A673 (cell line): ENCODE measurements around the gene ACSBG1. TPM values are rescaled to one million over a fixed set of nuclear protein-coding genes. Genes with fewer than 3 reads are reported as not detected.

Source experiments
- BruUV-seq: library from RNA; stranded (reverse); fragments of 400-500 nt; replicated peaks from 2 replicates; lab custom pipeline; 2021; lab: Mats Ljungman, UMichigan
- CTCF ChIA-PET: fragments of 300-600 bp; sonication (Branson Sonifier 250); formaldehyde crosslinking; loops from one replicate; lab custom pipeline; 2022; ENCODE audit warnings: antibody characterized with exemption; lab: Charles Lee
- POLR2A ChIA-PET: fragments of 300-600 bp; sonication (Branson Sonifier 250); formaldehyde crosslinking; loops from one replicate; lab custom pipeline; 2022; ENCODE audit warnings: antibody characterized with exemption; ENCODE audit not compliant: low non-redundant PET; lab: Charles Lee
- DNase-seq: peaks from one replicate; pipeline ENCODE4 v3.0.0-alpha.2; 2015; ENCODE audit warnings: low spot score
- H3K27ac ChIP-seq: fragments of 200-600 bp; sonication (generic); 2 replicates; pipeline ENCODE4 v1.5.1; 2016; ENCODE audit warnings: mixed run types, low read depth, mild to moderate bottlenecking, mixed read lengths, antibody characterized with exemption, low read length; ENCODE audit not compliant: poor library complexity, severe bottlenecking
- H3K27me3 ChIP-seq: fragments of 200-600 bp; sonication (generic); replicated peaks from 2 replicates; pipeline ENCODE4 v1.6.1; 2017; ENCODE audit warnings: mixed run types, low read depth, mild to moderate bottlenecking, mixed read lengths, antibody characterized with exemption, low read length; ENCODE audit not compliant: insufficient read depth, poor library complexity
- H3K36me3 ChIP-seq: fragments of 200-600 bp; sonication (generic); 2 replicates; pipeline ENCODE4 v1.6.1; 2016; ENCODE audit warnings: mixed run types, mild to moderate bottlenecking, mixed read lengths, antibody characterized with exemption, low read length; ENCODE audit not compliant: insufficient read depth, poor library complexity, severe bottlenecking
- H3K4me1 ChIP-seq: fragments of 200-600 bp; sonication (generic); 2 replicates; pipeline ENCODE4 v1.6.1; 2017; ENCODE audit warnings: mixed run types, mild to moderate bottlenecking, mixed read lengths, antibody characterized with exemption, low read length; ENCODE audit not compliant: insufficient read depth, poor library complexity, severe bottlenecking
- H3K4me3 ChIP-seq: fragments of 200-600 bp; sonication (generic); 2 replicates; pipeline ENCODE4 v1.5.1; 2016; ENCODE audit warnings: low read depth, mixed run types, mild to moderate bottlenecking, mixed read lengths, low read length; ENCODE audit not compliant: poor library complexity, severe bottlenecking
- H3K9me3 ChIP-seq: fragments of 200-600 bp; sonication (generic); 2 replicates; pipeline ENCODE4 v1.6.1; 2016; ENCODE audit warnings: mixed run types, low read depth, mild to moderate bottlenecking, mixed read lengths, antibody characterized with exemption, low read length; ENCODE audit not compliant: poor library complexity, severe bottlenecking
- CTCF ChIP-seq: fragments of 300-800, 200-600 bp; sonication (generic); conservative IDR thresholded peaks from 2 replicates; pipeline ENCODE4 v1.5.1; 2017; ENCODE audit warnings: low read depth, mild to moderate bottlenecking, antibody characterized with exemption, low read length, moderate library complexity, mixed read lengths
- EZH2 ChIP-seq: fragments of 200-600 bp; sonication (generic); IDR thresholded peaks from 2 replicates; pipeline ENCODE4 v1.6.1; 2017; ENCODE audit warnings: borderline replicate concordance, low read depth, mild to moderate bottlenecking, mixed read lengths, antibody characterized with exemption, low read length; ENCODE audit not compliant: poor library complexity, severe bottlenecking
- intact Hi-C: fragments of 100-400 bp; cut with micrococcal nuclease; formaldehyde crosslinking; loops from one replicate; pipeline ENCODE4 v1.10.0; 2022; ENCODE audit not compliant: unreplicated experiment
- total RNA-seq: library from RNA; stranded (reverse); gene quantifications from 2 replicates; pipeline ENCODE4 v1.2.3, GENCODE V29; 2021

ACSBG1 gene
- total RNA-seq, 1 experiment from 2014 or later = 0.45 TPM

GRCh38 chr15:78127882-78128281 is 106.5 kb downstream of the ACSBG1 start:
- ChIA-PET CTCF (no interaction called here), POLR2A (no interaction called here)
- intact Hi-C loops = no loop called here
- TF ChIP-seq EZH2 (no peak), CTCF (no peak)
- Histone ChIP-seq H3K9me3 (no peaks in the 10 kb centered on the region), H3K27me3 (no peaks in the 10 kb centered on the region), H3K27ac (no peak overlapping the region), H3K36me3 (no peaks in the 10 kb centered on the region), H3K4me3 (no peak overlapping the region), H3K4me1 (peaks cover 8% of the 10 kb centered on the region)
- DNase-seq = no peak
- BruUV-seq = no TSS peak

GRCh38 chr15:78125267-78125666 is 109.1 kb downstream of the ACSBG1 start:
- intact Hi-C loops = no loop called here
- no peak for DNase-seq
- Histone ChIP-seq H3K27ac (no peak overlapping the region), H3K36me3 (no peaks in the 10 kb centered on the region), H3K4me1 (no peaks in the 10 kb centered on the region), H3K9me3 (no peaks in the 10 kb centered on the region), H3K27me3 (no peaks in the 10 kb centered on the region), H3K4me3 (no peak overlapping the region)
- ChIA-PET CTCF (interaction anchor here (0.6 kb wide), 1 partner anchor 21 kb away, joined by 3 read pairs; no protein-coding TSS in a partner anchor), POLR2A (no interaction called here)
- TF ChIP-seq CTCF (no peak), EZH2 (no peak)
- no TSS peak for BruUV-seq

DNA sequence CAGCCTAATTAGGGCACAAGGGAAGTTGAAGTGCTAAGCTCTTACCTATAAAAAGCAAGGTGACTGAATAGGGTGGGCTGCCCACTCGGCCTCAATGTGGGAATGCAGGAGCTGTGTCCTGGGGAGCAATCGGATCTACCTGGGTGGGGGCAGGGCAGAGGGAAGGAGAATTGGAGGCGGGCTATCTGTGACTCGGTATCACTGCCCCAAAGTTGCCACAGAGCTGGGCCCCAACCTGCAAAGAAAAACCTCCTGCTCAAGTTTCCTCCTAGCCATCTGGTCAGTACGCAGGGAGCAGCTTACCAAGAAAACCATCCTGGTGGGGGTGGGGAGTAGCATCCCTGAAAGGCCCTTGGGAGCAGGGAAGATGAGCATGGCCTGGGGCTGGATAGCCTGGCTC is 113.8 kb downstream of the ACSBG1 start:
- Histone ChIP-seq H3K27me3 (no peaks in the 10 kb centered on the region), H3K27ac (no peak overlapping the region), H3K9me3 (no peaks in the 10 kb centered on the region), H3K36me3 (no peaks in the 10 kb centered on the region), H3K4me1 (no peaks in the 10 kb centered on the region), H3K4me3 (no peak overlapping the region)
- BruUV-seq = no TSS peak
- TF ChIP-seq CTCF = no peak
- no peak for TF ChIP-seq EZH2
- POLR2A ChIA-PET = interaction anchor here (0.5 kb wide), 1 partner anchor 30 kb away, joined by 3 read pairs; no protein-coding TSS in a partner anchor
- no peak for DNase-seq
- intact Hi-C loops = no loop called here
- CTCF ChIA-PET = no interaction called here

Other genes starting within 250 kb of the ACSBG1 start
- 26.0 and 29.4 TPM in 2 replicates for gene TBC1D2B, start 156.9 kb downstream of the ACSBG1 start, total RNA-seq
- gene SH2D7, start 142.0 kb downstream of the ACSBG1 start, total RNA-seq = not detected in 2 replicates
- 1.7 and 2.1 TPM in 2 replicates for gene CIB2, start 103.1 kb downstream of the ACSBG1 start, total RNA-seq
- gene IDH3A, start 85.2 kb downstream of the ACSBG1 start, total RNA-seq = 83.8 and 112 TPM in 2 replicates
- gene DNAJA4, start 30.0 kb upstream of the ACSBG1 start, total RNA-seq = 12.0 and 15.7 TPM in 2 replicates
- gene SKIC8, start 65.0 kb upstream of the ACSBG1 start, total RNA-seq = 55.5 and 57.9 TPM in 2 replicates
- 57.1 and 61.2 TPM in 2 replicates for gene CRABP1, start 105.8 kb upstream of the ACSBG1 start, total RNA-seq
- gene IREB2, start 203.7 kb upstream of the ACSBG1 start, total RNA-seq = 85.9 and 86.4 TPM in 2 replicates